KMS-11 (cell line): ENCODE data around the gene TIMM50.
A peak's percentile ranks its signal among the peaks of the same experiment; 100 is the strongest.

Experiments
- H2AFZ ChIP-seq: fragments of 200-600 bp; sonication (generic); 2 replicates; pipeline ENCODE4 v1.6.1; 2016; ENCODE audit warnings: antibody characterized with exemption, mixed run types, low read depth
- H3K27ac ChIP-seq: fragments of 200-600 bp; sonication (generic); 2 replicates; pipeline ENCODE4 v1.6.1; 2016; ENCODE audit warnings: mild to moderate bottlenecking, mixed run types
- H3K27me3 ChIP-seq: fragments of 200-600 bp; sonication (generic); 2 replicates; pipeline ENCODE4 v1.6.1; 2017; ENCODE audit warnings: mild to moderate bottlenecking, low read depth, mixed run types, moderate library complexity; ENCODE audit not compliant: insufficient read depth
- H3K36me3 ChIP-seq: fragments of 200-600 bp; sonication (generic); 2 replicates; pipeline ENCODE4 v1.6.1; 2017; ENCODE audit warnings: mild to moderate bottlenecking, mixed run types; ENCODE audit not compliant: insufficient read depth
- H3K4me1 ChIP-seq: fragments of 200-600 bp; sonication (generic); 2 replicates; pipeline ENCODE4 v1.6.1; 2016; ENCODE audit warnings: mild to moderate bottlenecking, low read depth, mixed run types; ENCODE audit not compliant: poor library complexity, severe bottlenecking
- H3K4me2 ChIP-seq: fragments of 200-600 bp; sonication (generic); 2 replicates; pipeline ENCODE4 v1.7.0; 2016; ENCODE audit warnings: mild to moderate bottlenecking, mixed run types
- H3K4me3 ChIP-seq: fragments of 200-600 bp; sonication (generic); IDR thresholded peaks from 2 replicates; pipeline ENCODE4 v1.6.1; 2017; ENCODE audit warnings: low read depth, low read length, mixed read lengths; ENCODE audit not compliant: insufficient read depth
- H3K79me2 ChIP-seq: fragments of 200-600 bp; sonication (generic); 2 replicates; pipeline ENCODE4 v1.6.1; 2016; ENCODE audit warnings: low read depth, mixed run types; ENCODE audit not compliant: insufficient read depth
- H3K9ac ChIP-seq: fragments of 200-600 bp; sonication (generic); 2 replicates; pipeline ENCODE4 v1.6.1; 2016; ENCODE audit warnings: mild to moderate bottlenecking, mixed run types
- H4K20me1 ChIP-seq: fragments of 200-600 bp; sonication (generic); 2 replicates; pipeline ENCODE4 v1.6.1; 2016; ENCODE audit warnings: mild to moderate bottlenecking, mixed run types; ENCODE audit not compliant: insufficient read depth
- CTCF ChIP-seq: fragments of 200-600 bp; sonication (generic); conservative IDR thresholded peaks from 2 replicates; pipeline ENCODE4 v1.6.1; 2017; ENCODE audit warnings: low read depth, mild to moderate bottlenecking, antibody characterized with exemption, low read length, moderate library complexity, mixed read lengths

Gene TIMM50

GRCh38 chr19:39480337-39481228, at the start of gene TIMM50:
Gene TIMM50 (plus strand): TSS chr19:39480838. CDS start chr19:39480854, 16 bp downstream.
- no peak for TF ChIP-seq CTCF
- peak within 1 kb of the TSS; percentile 64 for H3K27ac ChIP-seq
- H3K79me2 ChIP-seq, result peaks cover 30% of the 10 kb centered on the region
- H3K4me3 ChIP-seq, result no peak within 1 kb of the TSS
- peak within 1 kb of the TSS; percentile 86 for H2AFZ ChIP-seq
- peak within 1 kb of the TSS; percentile 79 for H3K4me2 ChIP-seq
- no peaks in the 10 kb centered on the region for H4K20me1 ChIP-seq
- H3K36me3 ChIP-seq, result peaks cover 10% of the 10 kb centered on the region; the same call in 1 of the 2 replicates
- H3K9ac ChIP-seq, result peak within 1 kb of the TSS; percentile 94
- no peaks in the 10 kb centered on the region for H3K27me3 ChIP-seq
- H3K4me1 ChIP-seq, result peaks cover 13% of the 10 kb centered on the region

- no peak overlapping the region for H2AFZ ChIP-seq
- no peaks in the 10 kb centered on the region for H4K20me1 ChIP-seq
- peaks cover 54% of the 10 kb centered on the region for H3K4me1 ChIP-seq
- peaks cover 23% of the 10 kb centered on the region for H3K79me2 ChIP-seq
- H3K36me3 ChIP-seq, result peaks cover 27% of the 10 kb centered on the region; the same call in 1 of the 2 replicates
- peak overlapping the region; percentile 16; the same call in 1 of the 2 replicates for H3K27ac ChIP-seq
- no peak overlapping the region for H3K9ac ChIP-seq
- H3K4me2 ChIP-seq, result no peak overlapping the region
- H3K27me3 ChIP-seq, result 0 out of 2 replicates have a peak, but pooled peaks cover under 1% of the 10 kb centered on the region
- H3K4me3 ChIP-seq, result no peak overlapping the region
- TF ChIP-seq CTCF, result no peak
Observed at GRCh38 chr19:39432677-39433025, 48.0 kb upstream of the TIMM50 start.

GRCh38 chr19:39433480-39434079, 47.1 kb upstream of the TIMM50 start:
- Histone ChIP-seq H3K4me2 (peak overlapping the region; percentile 100), H2AFZ (no peak overlapping the region), H3K9ac (no peak overlapping the region), H3K4me1 (peaks cover 54% of the 10 kb centered on the region), H3K4me3 (no peak overlapping the region), H4K20me1 (no peaks in the 10 kb centered on the region), H3K27ac (peak overlapping the region; percentile 75; the same call in 1 of the 2 replicates), H3K27me3 (no peaks in the 10 kb centered on the region), H3K79me2 (peaks cover 23% of the 10 kb centered on the region), H3K36me3 (peaks cover 27% of the 10 kb centered on the region; the same call in 1 of the 2 replicates)
- no peak for TF ChIP-seq CTCF

- Histone ChIP-seq H4K20me1 (no peaks in the 10 kb centered on the region), H3K79me2 (peaks cover 23% of the 10 kb centered on the region), H3K36me3 (peaks cover 27% of the 10 kb centered on the region; the same call in 1 of the 2 replicates), H3K4me3 (no peak overlapping the region), H2AFZ (no peak overlapping the region), H3K9ac (peak overlapping the region; percentile 97), H3K4me1 (peaks cover 54% of the 10 kb centered on the region), H3K4me2 (peak overlapping the region; percentile 100), H3K27ac (peak overlapping the region; percentile 75), H3K27me3 (no peaks in the 10 kb centered on the region)
- no peak for TF ChIP-seq CTCF
Observed at GRCh38 chr19:39434123-39435076, 46.2 kb upstream of the TIMM50 start.
